GM21423 (cell line): Measurements from ENCODE around the gene MAGEA2B.
"Not testable (repeated sequence)": the region's sequence is repeated elsewhere in the genome, so short reads cannot be mapped to it uniquely, and the experiment has no call there.

Experiments used
- ATAC-seq: cut with Tn5 transposase; IDR thresholded peaks from one replicate; pipeline ENCODE4 v1.9.1; 2021; ENCODE audit warnings: mild to moderate bottlenecking, moderate library complexity; ENCODE audit not compliant: unreplicated experiment

MAGEA2B gene, protein sequence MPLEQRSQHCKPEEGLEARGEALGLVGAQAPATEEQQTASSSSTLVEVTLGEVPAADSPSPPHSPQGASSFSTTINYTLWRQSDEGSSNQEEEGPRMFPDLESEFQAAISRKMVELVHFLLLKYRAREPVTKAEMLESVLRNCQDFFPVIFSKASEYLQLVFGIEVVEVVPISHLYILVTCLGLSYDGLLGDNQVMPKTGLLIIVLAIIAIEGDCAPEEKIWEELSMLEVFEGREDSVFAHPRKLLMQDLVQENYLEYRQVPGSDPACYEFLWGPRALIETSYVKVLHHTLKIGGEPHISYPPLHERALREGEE

DNA sequence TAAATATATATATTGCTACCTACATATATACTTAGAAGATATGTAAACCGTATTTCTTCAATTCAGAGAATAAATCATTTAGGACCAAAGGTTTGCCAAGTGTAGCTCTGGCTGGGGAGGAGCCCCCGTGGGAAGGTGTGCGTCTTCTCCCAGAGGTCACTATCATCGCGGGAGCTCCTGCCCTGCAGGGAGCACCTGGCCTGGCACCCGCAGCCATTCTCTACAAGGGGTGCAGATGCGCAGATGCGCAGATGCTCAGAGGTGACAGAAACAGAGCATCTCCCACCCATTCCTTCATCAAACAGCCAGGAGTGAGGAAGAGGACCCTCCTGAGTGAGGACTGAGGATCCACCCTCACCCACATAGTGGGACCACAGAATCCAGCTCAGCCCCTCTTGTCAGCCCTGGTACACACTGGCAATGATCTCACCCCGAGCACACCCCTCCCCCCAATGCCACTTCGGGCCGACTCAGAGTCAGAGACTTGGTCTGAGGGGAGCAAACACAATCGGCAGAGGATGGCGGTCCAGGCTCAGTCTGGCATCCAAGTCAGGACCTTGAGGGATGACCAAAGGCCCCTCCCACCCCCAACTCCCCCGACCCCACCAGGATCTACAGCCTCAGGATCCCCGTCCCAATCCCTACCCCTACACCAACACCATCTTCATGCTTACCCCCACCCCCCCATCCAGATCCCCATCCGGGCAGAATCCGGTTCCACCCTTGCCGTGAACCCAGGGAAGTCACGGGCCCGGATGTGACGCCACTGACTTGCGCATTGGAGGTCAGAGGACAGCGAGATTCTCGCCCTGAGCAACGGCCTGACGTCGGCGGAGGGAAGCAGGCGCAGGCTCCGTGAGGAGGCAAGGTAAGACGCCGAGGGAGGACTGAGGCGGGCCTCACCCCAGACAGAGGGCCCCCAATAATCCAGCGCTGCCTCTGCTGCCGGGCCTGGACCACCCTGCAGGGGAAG lies at the start of gene MAGEA2B:
TSS of gene MAGEA2B (plus strand) at position 814 of the 973 bp plus-strand sequence. CDS start 2,479 bp downstream, outside the sequence.
- not testable (repeated sequence) for ATAC-seq

DNA sequence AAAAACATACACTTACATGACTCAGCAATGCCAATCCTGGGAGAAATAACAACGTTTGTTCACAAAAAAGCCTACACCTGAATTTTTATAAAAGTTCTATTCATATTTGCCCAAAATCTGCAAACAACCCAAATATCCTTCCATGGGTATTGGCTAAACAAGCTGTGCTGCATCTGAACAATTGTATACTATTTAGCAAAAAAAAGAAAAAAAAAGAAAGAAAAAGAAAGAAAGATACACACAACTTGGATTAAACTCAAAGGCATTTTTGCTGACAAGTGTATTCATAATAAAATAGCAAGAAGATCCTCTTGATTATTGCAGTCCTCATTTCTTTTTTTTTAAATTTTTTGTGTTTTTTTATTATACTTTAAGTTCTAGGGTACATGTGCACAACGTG lies 40.3 kb upstream of the MAGEA2B start:
- no peak for ATAC-seq

DNA sequence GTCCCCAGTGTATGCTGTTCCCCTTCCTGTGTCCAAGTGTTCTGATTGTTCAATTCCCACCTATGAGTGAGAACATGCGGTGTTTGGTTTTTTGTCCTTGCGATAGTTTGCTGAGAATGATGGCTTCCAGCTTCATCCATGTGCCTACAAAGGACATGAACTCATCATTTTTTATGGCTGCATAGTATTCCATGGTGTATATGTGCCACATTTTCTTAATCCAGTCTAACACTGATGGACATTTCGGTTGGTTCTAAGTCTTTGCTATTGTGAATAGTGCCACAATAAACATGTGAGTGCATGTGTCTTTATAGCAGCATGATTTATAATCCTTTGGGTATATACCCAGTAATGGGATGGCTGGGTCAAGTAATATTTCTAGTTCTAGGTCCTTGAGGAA lies 39.8 kb upstream of the MAGEA2B start:
- not testable (repeated sequence) for ATAC-seq

DNA sequence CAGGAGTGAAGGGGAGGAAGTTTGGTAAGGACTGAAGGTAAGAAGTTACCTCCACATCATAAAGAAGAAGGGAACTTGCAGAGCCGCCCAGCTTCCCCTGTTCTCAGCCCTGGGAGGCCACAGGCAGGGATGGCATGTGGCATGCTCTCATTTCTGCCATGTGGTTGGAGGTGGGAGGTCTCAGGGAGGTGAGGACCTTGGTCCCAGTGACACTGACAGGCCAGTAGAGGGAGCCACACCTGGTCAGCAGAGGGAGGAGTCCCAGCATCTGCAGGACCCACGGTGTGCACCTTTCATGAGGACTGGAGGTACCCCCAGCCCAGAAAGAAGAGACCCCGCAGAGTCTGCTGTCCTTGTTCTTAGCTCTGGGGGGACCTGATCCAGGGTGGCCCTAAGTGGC lies 33.4 kb upstream of the MAGEA2B start:
- ATAC-seq = peak; percentile 67

DNA sequence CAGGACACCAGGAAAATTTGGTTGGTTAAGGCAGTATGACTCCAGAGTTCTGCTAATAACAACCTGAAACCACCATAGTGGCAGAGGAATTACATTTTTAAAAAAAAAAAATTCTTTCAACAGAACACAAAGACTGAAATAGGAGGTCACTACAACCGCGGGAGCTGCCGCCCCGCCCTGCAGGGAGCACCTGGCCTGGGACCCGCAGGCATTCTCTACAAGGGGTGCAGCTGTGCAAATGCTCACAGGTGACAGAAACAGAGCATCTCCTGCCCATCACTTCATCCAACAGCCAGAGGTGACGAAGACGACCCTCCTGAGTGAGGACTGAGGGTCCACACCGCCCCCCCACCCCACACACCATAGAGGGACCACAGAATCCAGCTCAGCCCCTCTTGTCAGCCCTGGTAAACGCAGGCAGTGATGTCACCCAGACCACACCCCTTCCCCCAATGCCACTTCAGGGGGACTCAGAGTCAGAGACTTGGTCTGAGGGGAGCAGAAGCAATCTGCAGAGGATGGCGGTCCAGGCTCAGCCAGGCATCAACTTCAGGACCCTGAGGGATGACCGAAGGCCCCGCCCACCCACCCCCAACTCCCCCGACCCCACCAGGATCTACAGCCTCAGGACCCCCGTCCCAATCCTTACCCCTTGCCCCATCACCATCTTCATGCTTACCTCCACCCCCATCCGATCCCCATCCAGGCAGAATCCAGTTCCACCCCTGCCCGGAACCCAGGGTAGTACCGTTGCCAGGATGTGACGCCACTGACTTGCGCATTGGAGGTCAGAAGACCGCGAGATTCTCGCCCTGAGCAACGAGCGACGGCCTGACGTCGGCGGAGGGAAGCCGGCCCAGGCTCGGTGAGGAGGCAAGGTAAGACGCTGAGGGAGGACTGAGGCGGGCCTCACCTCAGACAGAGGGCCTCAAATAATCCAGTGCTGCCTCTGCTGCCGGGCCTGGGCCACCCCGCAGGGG lies 16.2 kb upstream of the MAGEA2B start, which contains the start of gene MAGEA3:
TSS of gene MAGEA3 (plus strand) at position 843 of the 980 bp plus-strand sequence. CDS start 2,039 bp downstream, outside the sequence.
- not testable (repeated sequence) for ATAC-seq

DNA sequence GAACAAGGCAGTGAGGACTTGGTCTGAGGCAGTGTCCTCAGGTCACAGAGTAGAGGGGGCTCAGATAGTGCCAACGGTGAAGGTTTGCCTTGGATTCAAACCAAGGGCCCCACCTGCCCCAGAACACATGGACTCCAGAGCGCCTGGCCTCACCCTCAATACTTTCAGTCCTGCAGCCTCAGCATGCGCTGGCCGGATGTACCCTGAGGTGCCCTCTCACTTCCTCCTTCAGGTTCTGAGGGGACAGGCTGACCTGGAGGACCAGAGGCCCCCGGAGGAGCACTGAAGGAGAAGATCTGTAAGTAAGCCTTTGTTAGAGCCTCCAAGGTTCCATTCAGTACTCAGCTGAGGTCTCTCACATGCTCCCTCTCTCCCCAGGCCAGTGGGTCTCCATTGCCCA lies 14.0 kb upstream of the MAGEA2B start:
- ATAC-seq = not testable (repeated sequence)

DNA sequence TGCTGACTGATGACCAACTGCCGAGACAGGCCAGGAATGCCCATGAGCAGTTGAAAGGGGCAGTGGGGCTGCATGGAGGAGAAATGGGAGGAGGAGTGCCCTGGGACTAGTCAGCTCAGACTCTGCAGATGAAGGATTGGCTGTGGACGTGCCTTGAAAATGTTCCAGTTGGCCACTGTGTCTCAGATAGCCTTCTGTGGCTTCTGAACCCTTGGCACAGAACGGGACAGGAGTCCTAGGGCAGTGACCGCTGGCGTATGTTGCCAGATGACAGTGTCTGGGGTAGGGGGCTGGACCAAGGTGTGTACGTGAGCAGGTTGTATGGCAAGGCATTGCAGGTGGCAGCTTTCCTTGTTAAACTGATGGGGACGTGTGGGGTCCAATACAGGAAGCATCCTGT lies 7.9 kb upstream of the MAGEA2B start:
- not testable (repeated sequence) for ATAC-seq

DNA sequence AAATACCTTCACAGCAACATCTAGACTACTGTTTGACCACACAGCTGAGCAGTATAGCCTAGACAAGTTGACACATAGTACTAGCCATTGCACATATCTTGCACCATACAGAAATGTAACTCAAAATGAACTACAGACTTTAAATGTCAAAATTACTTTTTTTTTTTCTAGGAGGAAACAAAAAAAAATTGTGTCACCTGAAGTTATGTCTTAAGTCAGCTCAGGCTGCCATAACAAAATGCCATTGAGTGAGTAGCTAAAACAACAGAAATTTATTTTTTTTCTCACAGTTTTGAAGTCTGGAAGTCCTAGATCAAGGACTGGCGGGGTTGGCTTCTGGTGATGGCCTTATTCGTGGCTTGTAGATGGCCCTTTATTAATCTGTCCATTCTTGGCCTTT lies 5.3 kb upstream of the MAGEA2B start, which contains the start of gene CSAG2:
TSS of gene CSAG2 (minus strand) at position 101 of the 400 bp plus-strand sequence. CDS start 161 bp downstream, outside the sequence.
- not testable (repeated sequence) for ATAC-seq

DNA sequence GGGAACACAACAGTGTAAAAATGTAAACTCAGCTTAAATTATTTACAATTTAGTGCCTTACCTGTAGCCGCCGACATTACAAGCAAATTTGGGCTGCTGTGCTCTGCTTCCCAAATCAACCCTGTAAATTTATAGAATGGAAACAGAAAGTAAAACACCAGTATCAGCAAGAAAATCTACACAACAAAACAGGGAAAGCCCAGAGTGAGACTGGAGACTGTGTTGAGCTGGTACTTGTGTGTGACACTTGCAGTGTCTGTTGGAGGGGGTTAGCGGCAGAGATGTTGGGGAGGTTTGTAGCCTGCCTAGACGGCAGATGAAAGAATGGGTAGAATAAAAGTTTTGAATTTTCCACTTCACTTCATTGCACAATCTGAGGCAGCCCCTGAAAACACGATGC lies 1.2 kb upstream of the MAGEA2B start:
- ATAC-seq = not testable (repeated sequence)

DNA sequence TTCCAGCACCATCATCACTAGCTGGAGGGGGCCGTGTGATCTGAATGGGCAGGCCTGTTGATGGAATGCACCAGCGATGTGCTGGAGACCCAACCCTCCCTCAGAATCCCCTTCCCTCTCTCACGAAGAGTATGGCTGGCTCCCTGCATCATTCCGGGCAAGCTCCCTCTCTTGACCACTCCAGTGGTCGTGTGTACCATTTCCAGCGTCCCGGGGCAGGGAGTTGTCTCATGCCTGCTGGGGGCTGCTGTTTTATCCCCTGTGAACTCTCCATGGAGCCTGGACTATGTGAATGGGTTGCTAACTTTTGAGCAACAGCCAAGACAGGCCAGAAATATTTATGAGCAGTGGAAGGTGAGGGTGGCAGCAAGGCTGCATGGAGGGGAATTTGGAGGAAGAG lies 11.0 kb downstream of the MAGEA2B start:
- ATAC-seq = no peak

DNA sequence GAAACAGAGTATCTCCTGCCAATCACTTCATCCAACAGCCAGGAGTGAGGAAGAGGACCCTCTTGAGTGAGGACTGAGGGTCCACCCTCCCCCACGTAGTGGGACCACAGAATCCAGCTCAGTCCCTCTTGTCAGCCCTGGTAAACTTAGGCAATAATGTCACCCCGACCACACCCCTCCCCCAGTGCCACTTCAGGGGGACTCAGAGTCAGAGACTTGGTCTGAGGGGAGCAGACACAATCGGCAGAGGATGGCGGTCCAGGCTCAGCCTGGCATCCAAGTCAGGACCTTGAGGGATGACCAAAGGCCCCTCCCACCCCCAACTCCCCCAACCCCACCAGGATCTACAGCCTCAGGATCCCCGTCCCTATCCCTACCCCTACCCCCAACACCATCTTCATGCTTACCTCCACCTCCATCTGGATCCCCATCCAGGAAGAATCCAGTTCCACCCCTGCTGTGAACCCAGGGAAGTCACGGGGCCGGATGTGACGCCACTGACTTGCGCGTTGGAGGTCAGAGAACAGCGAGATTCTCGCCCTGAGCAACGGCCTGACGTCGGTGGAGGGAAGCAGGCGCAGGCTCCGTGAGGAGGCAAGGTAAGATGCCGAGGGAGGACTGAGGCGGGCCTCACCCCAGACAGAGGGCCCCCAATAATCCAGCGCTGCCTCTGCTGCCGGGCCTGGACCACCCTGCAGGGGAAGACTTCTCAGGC lies 19.0 kb downstream of the MAGEA2B start, which contains the start of the genes CSAG1 and MAGEA12:
TSS of gene CSAG1 (minus strand) at position 461 of the 715 bp plus-strand sequence. CDS start 1,261 bp downstream, outside the sequence.
TSS of gene MAGEA12 (plus strand) at position 497 of the 715 bp plus-strand sequence. CDS start 2,405 bp downstream, outside the sequence.
- ATAC-seq = no peak

DNA sequence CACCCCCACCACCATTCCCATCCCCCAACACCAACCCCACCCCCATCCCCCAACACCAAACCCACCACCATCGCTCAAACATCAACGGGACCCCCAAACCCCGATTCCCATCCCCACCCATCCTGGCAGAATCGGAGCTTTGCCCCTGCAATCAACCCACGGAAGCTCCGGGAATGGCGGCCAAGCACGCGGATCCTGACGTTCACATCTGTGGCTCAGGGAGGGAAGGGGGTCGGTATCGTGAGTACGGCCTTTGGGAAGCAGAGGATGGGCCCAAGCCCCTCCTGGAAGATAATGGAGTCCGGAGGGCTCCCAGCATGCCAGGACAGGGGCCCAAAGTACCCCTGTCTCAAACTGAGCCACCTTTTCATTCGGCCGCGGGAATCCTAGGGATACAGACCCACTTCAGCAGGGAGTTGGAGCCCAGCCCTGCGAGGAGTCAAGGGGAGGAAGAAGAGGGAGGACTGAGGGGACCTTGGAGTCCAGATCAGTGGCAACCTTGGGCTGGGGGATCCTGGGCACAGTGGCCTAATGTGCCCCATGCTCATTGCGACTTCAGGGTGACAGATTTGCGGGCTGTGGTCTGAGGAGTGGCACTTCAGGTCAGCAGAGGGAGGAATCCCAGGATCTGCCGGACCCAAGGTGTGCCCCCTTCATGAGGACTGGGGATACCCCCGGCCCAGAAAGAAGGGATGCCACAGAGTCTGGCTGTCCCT lies 19.9 kb downstream of the MAGEA2B start:
- not testable (repeated sequence) for ATAC-seq

DNA sequence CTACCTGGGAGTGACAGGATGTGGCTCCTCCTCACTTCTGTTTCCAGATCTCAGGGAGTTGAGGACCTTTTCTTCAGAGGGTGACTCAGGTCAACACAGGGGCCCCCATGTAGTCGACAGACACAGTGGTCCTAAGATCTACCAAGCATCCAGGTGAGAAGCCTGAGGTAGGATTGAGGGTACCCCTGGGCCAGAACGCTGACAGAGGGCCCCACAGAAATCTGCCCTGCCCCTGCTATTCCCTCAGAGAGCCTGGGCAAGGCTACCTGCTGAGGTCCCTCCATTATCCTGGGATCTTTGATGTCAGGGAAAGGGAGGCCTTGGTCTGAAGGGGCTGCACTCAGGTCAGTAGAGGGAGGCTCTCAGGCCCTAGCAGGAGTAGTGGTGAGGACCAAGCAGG lies 20.7 kb downstream of the MAGEA2B start:
- no peak for ATAC-seq

DNA sequence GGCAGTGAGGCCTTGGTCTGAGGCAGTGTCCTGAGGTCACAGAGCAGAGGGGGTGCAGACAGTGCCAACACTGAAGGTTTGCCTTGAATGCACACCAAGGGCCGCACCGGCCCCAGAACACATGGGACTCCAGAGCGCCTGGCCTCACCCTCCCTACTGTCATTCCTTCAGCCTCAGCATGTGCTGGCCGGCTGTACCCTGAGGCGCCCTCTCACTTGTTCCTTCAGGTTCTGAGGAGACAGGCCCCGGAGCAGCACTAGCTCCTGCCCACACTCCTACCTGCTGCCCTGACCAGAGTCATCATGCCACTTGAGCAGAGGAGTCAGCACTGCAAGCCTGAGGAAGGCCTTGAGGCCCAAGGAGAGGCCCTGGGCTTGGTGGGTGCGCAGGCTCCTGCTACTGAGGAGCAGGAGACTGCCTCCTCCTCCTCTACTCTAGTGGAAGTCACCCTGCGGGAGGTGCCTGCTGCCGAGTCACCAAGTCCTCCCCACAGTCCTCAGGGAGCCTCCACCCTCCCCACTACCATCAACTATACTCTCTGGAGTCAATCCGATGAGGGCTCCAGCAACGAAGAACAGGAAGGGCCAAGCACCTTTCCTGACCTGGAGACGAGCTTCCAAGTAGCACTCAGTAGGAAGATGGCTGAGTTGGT lies 21.6 kb downstream of the MAGEA2B start:
- ATAC-seq = no peak

DNA sequence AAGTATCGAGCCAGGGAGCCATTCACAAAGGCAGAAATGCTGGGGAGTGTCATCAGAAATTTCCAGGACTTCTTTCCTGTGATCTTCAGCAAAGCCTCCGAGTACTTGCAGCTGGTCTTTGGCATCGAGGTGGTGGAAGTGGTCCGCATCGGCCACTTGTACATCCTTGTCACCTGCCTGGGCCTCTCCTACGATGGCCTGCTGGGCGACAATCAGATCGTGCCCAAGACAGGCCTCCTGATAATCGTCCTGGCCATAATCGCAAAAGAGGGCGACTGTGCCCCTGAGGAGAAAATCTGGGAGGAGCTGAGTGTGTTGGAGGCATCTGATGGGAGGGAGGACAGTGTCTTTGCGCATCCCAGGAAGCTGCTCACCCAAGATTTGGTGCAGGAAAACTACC lies 22.1 kb downstream of the MAGEA2B start:
- not testable (repeated sequence) for ATAC-seq

DNA sequence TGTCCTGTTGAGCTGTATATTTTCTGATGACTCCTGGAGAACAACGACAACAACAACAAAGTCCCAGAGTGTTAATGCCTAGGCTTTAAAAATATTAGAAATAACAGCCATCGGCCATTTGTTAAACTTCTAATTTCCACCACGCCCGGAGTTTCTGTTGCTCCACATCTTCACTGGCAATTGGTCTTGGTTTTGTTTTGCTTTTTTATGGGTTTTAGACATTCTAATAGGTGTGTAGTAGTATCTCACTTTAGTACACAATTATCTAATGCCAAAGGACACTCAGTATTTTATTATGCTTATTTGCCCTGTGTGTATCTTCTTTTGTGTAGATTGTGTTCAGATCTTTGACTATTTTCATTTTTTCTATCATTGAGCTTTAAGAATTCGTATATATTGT lies 24.1 kb downstream of the MAGEA2B start:
- ATAC-seq = no peak

DNA sequence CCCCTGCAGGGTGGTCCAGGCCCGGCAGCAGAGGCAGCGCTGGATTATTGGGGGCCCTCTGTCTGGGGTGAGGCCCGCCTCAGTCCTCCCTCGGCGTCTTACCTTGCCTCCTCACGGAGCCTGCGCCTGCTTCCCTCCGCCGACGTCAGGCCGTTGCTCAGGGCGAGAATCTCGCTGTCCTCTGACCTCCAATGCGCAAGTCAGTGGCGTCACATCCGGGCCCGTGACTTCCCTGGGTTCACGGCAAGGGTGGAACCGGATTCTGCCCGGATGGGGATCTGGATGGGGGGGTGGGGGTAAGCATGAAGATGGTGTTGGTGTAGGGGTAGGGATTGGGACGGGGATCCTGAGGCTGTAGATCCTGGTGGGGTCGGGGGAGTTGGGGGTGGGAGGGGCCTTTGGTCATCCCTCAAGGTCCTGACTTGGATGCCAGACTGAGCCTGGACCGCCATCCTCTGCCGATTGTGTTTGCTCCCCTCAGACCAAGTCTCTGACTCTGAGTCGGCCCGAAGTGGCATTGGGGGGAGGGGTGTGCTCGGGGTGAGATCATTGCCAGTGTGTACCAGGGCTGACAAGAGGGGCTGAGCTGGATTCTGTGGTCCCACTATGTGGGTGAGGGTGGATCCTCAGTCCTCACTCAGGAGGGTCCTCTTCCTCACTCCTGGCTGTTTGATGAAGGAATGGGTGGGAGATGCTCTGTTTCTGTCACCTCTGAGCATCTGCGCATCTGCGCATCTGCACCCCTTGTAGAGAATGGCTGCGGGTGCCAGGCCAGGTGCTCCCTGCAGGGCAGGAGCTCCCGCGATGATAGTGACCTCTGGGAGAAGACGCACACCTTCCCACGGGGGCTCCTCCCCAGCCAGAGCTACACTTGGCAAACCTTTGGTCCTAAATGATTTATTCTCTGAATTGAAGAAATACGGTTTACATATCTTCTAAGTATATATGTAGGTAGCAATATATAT lies 39.5 kb downstream of the MAGEA2B start, which contains the start of gene MAGEA2:
TSS of gene MAGEA2 (minus strand) at position 157 of the 965 bp plus-strand sequence. CDS start 2,479 bp downstream, outside the sequence.
- not testable (repeated sequence) for ATAC-seq
